ENCODE data around the gene STT3B. TPM values are rescaled to one million over a fixed set of nuclear protein-coding genes. Genes with fewer than 3 reads are reported as not detected.

STT3B gene
- polyA plus RNA-seq, 1 donor (not counting 4 experiments of a cell fraction or from before 2014, with no cell fraction given), result 129 TPM

DNA sequence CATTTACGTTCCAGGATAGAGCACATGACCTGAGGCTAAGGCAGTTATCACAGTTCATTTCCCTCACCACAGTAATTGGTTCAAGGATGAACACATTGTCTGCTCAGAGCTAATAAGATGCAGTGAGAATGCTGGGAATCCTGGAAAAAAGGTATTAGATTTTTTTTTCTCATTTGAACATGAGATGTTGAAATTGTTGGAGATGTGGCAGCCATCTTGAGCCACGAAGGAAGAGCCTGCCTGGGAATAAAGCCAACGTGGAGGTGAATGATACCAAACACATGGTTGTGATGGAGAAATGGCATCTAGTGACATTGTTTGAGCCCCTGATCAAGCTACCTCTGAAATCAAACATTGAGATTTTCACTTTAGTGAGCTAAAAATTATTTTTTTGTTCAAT, 16.0 kb upstream of the STT3B start:
- H3K79me2 ChIP-seq (ENCODE audit: control insufficient read depth, insufficient read depth, low read length), result no peaks in the 10 kb centered on the region
- no peaks in the 10 kb centered on the region for H3K4me1 ChIP-seq (ENCODE audit: control insufficient read depth, extremely low read depth, insufficient read depth, low read length)
- DNase-seq (ENCODE audit: low read depth, low spot score) (no peak), FAIRE-seq (no peak)
- H3K9me3 ChIP-seq (ENCODE audit: control insufficient read depth, low read depth, low read length), result no peaks in the 10 kb centered on the region
- dilution Hi-C loops (cut with MboI; ENCODE audit: extremely low pct_ligation_motif_present, low sequenced_read_pairs), result no loop called here
- H3K9ac ChIP-seq (ENCODE audit: control insufficient read depth, extremely low read depth, insufficient read depth, low read length), result no peak overlapping the region
- no peaks in the 10 kb centered on the region for H4K20me1 ChIP-seq (ENCODE audit: control insufficient read depth, extremely low read depth, insufficient read depth, low read length)
- no peak for TF ChIP-seq EZH2 (IDR thresholded peaks at IDR 0.05; ENCODE audit: low read length)
- TF ChIP-seq, protein P1, sequence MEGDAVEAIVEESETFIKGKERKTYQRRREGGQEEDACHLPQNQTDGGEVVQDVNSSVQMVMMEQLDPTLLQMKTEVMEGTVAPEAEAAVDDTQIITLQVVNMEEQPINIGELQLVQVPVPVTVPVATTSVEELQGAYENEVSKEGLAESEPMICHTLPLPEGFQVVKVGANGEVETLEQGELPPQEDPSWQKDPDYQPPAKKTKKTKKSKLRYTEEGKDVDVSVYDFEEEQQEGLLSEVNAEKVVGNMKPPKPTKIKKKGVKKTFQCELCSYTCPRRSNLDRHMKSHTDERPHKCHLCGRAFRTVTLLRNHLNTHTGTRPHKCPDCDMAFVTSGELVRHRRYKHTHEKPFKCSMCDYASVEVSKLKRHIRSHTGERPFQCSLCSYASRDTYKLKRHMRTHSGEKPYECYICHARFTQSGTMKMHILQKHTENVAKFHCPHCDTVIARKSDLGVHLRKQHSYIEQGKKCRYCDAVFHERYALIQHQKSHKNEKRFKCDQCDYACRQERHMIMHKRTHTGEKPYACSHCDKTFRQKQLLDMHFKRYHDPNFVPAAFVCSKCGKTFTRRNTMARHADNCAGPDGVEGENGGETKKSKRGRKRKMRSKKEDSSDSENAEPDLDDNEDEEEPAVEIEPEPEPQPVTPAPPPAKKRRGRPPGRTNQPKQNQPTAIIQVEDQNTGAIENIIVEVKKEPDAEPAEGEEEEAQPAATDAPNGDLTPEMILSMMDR (optimal IDR thresholded peaks at IDR 0.05 in 1 of 3, IDR thresholded peaks at IDR 0.05 in 1 of 3, conservative IDR thresholded peaks at IDR 0.05 in 1 of 3; ENCODE audit: extremely low read depth in 1 of 3, insufficient read depth in 2 of 3, low read length in 3 of 3), result no peak
- no peak overlapping the region for H2AFZ ChIP-seq (ENCODE audit: control insufficient read depth, low read length)
- no peak overlapping the region for H3K4me3 ChIP-seq (ENCODE audit: control insufficient read depth in 2 of 3, extremely low read depth in 1 of 3, insufficient read depth in 2 of 3, low read depth in 1 of 3, low read length in 3 of 3)
- no peak overlapping the region for H3K4me2 ChIP-seq (ENCODE audit: control insufficient read depth, extremely low read depth, insufficient read depth, low read depth, low read length)
- H3K36me3 ChIP-seq (ENCODE audit: control insufficient read depth in 2 of 2, extremely low read depth in 1 of 2, insufficient read depth in 2 of 2, low read length in 2 of 2), result no peaks in the 10 kb centered on the region
- H3K27ac ChIP-seq (ENCODE audit: control insufficient read depth, insufficient read depth, low read length), result no peak overlapping the region
- no peaks in the 10 kb centered on the region for H3K27me3 ChIP-seq (ENCODE audit: control insufficient read depth, extremely low read depth, insufficient read depth, low read length)
- H3K9me1 ChIP-seq (ENCODE audit: control insufficient read depth, extremely low read depth, insufficient read depth, low read length), result no peaks in the 10 kb centered on the region

DNA sequence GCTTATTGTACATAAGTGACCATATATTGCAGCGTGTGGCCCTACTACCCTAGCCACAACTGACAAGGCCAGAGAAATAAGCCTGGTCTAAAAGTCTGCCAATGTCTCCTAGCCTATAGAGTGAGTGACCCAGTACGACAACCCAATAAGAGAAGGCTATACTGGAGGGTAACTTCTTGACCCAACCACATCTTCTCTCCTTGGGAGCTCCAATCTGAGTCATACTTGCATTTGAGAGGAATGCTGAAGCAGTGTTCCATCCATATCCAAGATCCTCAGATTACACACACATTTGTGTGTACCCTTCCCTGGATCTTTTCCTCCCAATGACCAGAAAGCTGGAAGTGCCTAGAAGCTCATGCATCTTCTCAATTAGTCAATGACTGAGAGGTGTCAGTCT, 11.3 kb upstream of the STT3B start:
- Histone ChIP-seq H3K4me1 (ENCODE audit: control insufficient read depth, extremely low read depth, insufficient read depth, low read length) (no peaks in the 10 kb centered on the region), H3K4me2 (ENCODE audit: control insufficient read depth, extremely low read depth, insufficient read depth, low read depth, low read length) (no peak overlapping the region), H3K27ac (ENCODE audit: control insufficient read depth, insufficient read depth, low read length) (no peak overlapping the region), H3K9me3 (ENCODE audit: control insufficient read depth, low read depth, low read length) (no peaks in the 10 kb centered on the region), H4K20me1 (ENCODE audit: control insufficient read depth, extremely low read depth, insufficient read depth, low read length) (no peaks in the 10 kb centered on the region), H3K9ac (ENCODE audit: control insufficient read depth, extremely low read depth, insufficient read depth, low read length) (no peak overlapping the region), H3K27me3 (ENCODE audit: control insufficient read depth, extremely low read depth, insufficient read depth, low read length) (no peaks in the 10 kb centered on the region), H3K79me2 (ENCODE audit: control insufficient read depth, insufficient read depth, low read length) (no peaks in the 10 kb centered on the region), H2AFZ (ENCODE audit: control insufficient read depth, low read length) (no peak overlapping the region), H3K9me1 (ENCODE audit: control insufficient read depth, extremely low read depth, insufficient read depth, low read length) (no peaks in the 10 kb centered on the region), H3K4me3 (ENCODE audit: control insufficient read depth in 2 of 3, extremely low read depth in 1 of 3, insufficient read depth in 2 of 3, low read depth in 1 of 3, low read length in 3 of 3) (no peak overlapping the region), H3K36me3 (ENCODE audit: control insufficient read depth in 2 of 2, extremely low read depth in 1 of 2, insufficient read depth in 2 of 2, low read length in 2 of 2) (no peaks in the 10 kb centered on the region)
- no peak for DNase-seq (ENCODE audit: low read depth, low spot score)
- dilution Hi-C loops (cut with MboI; ENCODE audit: extremely low pct_ligation_motif_present, low sequenced_read_pairs), result no loop called here
- TF ChIP-seq, protein P1 (optimal IDR thresholded peaks at IDR 0.05 in 1 of 3, IDR thresholded peaks at IDR 0.05 in 1 of 3, conservative IDR thresholded peaks at IDR 0.05 in 1 of 3; ENCODE audit: extremely low read depth in 1 of 3, insufficient read depth in 2 of 3, low read length in 3 of 3), result no peak
- TF ChIP-seq EZH2 (IDR thresholded peaks at IDR 0.05; ENCODE audit: low read length), result no peak
- no peak for FAIRE-seq

Data from keratinocyte (primary cell).